Liver (tissue), 3 donors: ENCODE results near the gene VGLL4.

ENCODE experiments used
- JUND ChIP-seq, 2 donors: IDR thresholded peaks; 2 replicates each; pipeline ENCODE4 v1.6.1; 2016; ENCODE audit warnings: antibody characterized with exemption in 2 of 2
- NR2F2 ChIP-seq: IDR thresholded peaks from 2 replicates; pipeline ENCODE4 v1.6.1; 2016; ENCODE audit warnings: antibody characterized with exemption
- YY1 ChIP-seq: IDR thresholded peaks from 2 replicates; pipeline ENCODE4 v1.6.1; 2016; ENCODE audit warnings: antibody characterized with exemption, mild to moderate bottlenecking
- TF ChIP-seq, protein P1 (sequence below): IDR thresholded peaks from 2 replicates; pipeline ENCODE4 v1.6.1; 2016; ENCODE audit warnings: antibody characterized with exemption, mild to moderate bottlenecking
- TF ChIP-seq, protein P2 (sequence below): fragments of 150-350 bp; IDR thresholded peaks from 2 replicates; pipeline ENCODE4 v1.5.1; 2017; ENCODE audit warnings: improper control_type of control experiment, low read depth, low read length; ENCODE audit not compliant: missing input control
- donor health status: healthy.
- donor health status: healthy.

DNA sequence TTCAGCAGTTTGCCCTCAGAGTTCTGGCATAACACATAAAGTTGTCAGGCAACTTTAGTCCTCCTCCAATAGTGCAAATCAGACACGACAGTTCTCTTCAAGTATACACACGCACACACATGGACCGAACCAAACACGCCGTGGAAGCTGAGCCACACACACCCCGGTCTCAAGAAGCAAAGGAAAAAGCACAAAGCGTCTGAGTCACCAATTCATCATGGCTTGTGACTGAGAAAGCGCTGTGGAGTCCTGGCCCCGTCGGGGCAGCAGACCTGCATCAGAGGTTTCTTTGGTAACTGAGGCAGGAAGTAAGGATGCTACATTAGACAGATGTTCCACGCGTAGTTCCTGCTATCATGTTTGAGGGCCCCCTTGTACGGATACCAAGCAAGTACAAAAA, 85.7 kb downstream of the VGLL4 start:
- TF ChIP-seq, protein P1, sequence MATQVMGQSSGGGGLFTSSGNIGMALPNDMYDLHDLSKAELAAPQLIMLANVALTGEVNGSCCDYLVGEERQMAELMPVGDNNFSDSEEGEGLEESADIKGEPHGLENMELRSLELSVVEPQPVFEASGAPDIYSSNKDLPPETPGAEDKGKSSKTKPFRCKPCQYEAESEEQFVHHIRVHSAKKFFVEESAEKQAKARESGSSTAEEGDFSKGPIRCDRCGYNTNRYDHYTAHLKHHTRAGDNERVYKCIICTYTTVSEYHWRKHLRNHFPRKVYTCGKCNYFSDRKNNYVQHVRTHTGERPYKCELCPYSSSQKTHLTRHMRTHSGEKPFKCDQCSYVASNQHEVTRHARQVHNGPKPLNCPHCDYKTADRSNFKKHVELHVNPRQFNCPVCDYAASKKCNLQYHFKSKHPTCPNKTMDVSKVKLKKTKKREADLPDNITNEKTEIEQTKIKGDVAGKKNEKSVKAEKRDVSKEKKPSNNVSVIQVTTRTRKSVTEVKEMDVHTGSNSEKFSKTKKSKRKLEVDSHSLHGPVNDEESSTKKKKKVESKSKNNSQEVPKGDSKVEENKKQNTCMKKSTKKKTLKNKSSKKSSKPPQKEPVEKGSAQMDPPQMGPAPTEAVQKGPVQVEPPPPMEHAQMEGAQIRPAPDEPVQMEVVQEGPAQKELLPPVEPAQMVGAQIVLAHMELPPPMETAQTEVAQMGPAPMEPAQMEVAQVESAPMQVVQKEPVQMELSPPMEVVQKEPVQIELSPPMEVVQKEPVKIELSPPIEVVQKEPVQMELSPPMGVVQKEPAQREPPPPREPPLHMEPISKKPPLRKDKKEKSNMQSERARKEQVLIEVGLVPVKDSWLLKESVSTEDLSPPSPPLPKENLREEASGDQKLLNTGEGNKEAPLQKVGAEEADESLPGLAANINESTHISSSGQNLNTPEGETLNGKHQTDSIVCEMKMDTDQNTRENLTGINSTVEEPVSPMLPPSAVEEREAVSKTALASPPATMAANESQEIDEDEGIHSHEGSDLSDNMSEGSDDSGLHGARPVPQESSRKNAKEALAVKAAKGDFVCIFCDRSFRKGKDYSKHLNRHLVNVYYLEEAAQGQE = no peak
- TF ChIP-seq, protein P2, sequence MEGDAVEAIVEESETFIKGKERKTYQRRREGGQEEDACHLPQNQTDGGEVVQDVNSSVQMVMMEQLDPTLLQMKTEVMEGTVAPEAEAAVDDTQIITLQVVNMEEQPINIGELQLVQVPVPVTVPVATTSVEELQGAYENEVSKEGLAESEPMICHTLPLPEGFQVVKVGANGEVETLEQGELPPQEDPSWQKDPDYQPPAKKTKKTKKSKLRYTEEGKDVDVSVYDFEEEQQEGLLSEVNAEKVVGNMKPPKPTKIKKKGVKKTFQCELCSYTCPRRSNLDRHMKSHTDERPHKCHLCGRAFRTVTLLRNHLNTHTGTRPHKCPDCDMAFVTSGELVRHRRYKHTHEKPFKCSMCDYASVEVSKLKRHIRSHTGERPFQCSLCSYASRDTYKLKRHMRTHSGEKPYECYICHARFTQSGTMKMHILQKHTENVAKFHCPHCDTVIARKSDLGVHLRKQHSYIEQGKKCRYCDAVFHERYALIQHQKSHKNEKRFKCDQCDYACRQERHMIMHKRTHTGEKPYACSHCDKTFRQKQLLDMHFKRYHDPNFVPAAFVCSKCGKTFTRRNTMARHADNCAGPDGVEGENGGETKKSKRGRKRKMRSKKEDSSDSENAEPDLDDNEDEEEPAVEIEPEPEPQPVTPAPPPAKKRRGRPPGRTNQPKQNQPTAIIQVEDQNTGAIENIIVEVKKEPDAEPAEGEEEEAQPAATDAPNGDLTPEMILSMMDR = no peak
- TF ChIP-seq YY1 (no peak), JUND (IDR thresholded peaks at IDR 0.05) (no peak), NR2F2 (no peak)
